T-helper 1 cell (primary cell): Measurements from ENCODE around the gene LYSMD2.

Experiments
- DNase-seq, 5 donors: peaks; one replicate each; pipeline ENCODE4 v3.0.0-alpha.2; 2012 to 2020

Gene LYSMD2

DNA sequence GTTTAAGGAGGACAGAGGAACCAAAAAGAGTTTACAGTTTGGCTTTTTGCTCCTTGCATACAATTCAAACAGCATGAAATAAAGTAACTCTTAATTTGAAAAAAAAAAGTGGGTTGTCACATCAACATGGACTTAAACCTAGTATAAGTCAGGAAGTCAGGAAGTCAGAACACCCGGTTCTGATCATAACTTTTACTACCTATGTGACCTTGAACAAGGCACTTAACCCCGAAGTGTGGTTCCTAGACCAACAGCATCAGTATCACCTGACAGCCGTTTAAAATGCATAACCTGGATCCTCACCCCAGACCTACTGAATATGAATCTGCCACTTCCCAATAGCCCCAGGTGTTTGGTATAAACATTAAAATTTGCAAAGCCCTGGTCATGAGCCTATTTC, 18.7 kb downstream of the LYSMD2 start:
- DNase-seq, result no peak

DNA sequence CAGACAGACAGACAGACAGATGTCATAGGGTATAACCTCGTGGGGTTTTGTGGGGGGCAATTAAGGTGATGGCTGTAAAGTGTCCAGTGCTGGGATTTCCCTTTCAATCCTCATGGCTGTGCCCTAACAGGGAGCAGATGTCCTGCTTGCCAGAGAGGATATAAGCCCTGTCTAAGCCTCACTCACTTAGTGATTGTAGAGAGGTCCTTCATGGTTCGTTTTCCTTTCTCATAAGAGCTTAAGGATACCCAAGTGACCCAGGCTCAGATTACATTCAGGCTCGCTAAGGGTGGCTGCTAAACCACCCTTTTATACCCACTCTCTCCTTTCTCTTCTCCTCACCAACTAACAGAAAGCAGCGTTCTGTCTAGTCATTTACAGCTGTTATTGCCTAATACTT, 19.2 kb downstream of the LYSMD2 start:
- DNase-seq, result no peak

DNA sequence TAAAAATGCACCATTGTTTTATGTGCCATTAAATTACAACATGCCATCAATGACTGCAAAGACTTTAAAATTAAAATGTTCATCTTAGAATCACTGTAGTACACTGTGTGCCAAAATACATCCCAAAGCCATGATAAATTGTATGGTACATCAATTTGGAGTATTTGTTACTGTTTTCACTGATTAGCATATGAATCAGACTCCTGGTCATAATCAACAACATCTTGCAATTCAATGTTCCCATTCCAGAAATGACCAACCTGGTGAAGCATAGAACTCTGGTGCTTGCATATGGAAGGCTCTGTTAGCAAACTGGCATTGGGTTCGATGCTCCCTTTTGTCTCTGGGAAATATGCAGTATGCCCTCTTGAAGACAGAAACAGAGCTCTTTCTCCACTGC, 22.5 kb downstream of the LYSMD2 start:
- no peak for DNase-seq

DNA sequence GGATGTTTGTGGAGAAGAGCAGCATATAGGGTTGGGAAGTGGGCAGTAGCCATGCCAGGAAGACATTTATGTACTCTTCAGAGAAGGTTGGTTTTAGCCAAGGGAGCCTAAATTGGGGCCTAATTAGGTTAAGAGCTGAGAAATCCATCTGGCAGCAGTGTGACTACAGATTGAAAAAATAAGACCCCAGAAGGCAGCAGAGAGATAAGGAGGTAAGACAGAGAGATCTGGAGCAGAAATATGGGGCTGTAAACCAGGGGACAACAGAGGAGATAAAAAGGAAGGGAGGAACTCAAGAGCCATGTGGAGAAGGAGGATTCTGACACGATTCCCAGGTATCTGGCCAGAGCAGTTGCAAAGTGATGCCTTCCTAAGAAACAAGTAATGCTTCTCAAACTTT, 23.3 kb downstream of the LYSMD2 start:
- no peak for DNase-seq

DNA sequence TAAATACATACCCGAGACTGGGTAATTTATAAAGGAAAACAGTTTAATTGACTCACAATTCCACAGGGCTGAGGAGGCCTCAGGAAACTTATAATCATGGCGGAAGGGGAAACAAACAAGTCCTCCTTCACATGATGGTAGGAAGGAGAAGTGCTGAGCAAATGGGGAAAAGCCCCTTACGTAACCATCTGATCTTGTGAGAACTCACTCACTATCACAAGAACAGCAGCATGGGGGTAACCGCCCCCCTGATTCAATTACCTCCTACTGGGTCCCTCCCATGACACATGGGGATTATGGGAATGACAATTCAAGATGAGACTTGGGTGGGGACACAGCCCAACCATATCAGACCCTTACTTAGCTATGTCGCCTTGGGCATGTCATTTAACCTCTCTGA, 28.4 kb downstream of the LYSMD2 start:
- no peak for DNase-seq

DNA sequence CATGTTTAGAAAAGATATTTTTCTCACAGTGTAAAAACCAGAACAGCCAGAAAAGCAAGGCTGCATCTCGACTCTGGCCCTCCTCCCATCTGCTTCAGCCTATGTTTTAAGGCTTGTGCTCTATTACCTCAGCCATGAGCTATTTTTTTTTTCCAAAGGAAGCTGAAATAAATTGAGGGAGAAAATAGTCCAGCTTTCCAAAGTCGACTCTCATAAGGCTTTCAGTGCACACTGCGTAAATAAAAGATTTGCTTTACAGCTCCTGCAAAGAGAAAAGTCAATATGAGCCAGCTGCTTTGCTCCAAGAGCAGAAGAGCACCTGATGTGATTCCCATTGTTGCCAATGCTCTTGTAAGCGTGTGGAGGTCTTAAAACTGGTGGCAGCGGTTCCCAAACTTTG, 29.4 kb downstream of the LYSMD2 start:
- DNase-seq, result no peak

DNA sequence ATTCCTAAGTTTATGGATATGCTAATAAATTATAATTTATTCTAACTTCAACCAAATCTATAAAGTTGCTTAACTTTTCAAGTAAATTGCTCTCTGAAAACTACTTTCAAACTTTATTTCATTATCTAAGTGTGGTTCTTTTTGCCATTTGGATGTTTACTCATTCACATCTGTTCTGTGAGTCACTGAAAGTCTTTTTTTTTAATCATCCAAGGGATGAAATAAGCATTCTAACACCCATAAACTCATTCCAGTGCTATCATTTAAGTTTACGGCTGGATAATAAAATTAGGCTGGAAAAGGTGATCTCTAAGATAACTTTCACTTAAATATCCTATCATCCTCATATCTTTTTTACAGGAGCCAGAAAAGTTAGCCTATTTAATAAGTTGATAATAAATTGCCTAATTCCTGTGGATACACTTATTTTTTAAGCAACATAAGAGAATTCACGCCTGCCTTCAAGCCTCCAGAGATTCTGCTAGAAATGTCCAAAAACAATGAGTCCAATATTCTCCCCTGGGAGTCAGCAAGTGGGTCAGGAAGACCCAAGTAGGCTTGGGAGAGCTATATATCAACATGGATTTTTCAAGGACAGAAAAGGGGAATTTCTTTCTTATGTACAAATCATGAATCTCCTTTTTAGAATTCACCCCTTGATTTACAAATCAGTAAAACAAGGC, 30.4 kb downstream of the LYSMD2 start:
- no peak for DNase-seq

DNA sequence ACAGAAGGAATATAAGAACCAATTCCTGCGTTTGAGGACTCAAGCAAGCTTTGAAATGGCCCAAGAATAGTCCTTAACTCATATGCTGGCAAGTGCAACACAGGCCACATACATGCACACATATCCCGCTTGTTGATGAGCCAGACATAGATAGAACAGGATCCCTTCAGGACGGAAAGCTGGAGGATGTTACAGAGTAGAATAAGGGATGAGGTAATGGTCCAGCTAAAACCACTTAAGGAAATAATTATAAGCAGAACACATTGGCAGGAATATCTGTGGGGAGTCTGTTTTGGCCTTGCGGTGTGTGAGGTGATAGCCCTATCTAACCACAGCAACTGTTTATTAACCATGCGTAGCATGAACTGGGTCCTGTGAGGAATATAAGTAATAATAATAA, 31.2 kb downstream of the LYSMD2 start:
- no peak for DNase-seq

DNA sequence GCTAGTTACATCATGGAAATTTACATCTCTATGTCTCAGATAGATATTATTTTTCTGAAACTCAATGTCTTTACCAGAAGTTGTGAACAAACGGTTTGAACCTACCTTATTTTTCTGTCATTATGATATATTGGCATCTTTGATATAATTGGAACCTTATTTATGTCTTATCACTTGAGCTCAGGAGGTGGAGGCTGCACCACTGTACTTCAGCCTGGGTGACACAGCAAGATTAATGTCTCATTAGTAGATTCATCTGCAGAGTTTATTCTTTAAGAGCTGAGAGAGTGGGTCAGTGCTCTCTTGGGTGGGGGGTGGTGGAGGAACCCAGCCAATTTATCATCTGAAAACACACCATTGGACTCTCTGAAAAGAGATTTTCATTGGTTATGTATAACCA, 34.7 kb downstream of the LYSMD2 start:
- DNase-seq, result no peak

DNA sequence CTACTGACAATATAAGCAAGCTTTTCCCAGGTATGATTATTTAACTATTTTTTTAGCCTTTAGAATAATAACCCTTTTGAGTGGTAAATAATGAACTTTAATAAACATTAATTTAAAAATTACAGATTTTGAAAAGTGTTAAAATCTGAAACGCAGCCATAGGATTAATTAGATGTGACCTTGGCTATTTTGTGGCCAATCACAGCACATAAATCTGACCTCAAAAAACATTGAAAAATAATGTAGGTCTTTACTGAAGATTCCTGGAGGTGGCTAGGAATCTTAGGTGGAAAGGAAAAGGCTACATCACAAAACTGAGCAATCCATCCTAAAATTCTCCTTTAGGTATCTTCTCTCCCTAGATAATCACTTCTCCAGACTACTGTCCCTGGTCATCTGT, 38.1 kb downstream of the LYSMD2 start:
- no peak for DNase-seq

DNA sequence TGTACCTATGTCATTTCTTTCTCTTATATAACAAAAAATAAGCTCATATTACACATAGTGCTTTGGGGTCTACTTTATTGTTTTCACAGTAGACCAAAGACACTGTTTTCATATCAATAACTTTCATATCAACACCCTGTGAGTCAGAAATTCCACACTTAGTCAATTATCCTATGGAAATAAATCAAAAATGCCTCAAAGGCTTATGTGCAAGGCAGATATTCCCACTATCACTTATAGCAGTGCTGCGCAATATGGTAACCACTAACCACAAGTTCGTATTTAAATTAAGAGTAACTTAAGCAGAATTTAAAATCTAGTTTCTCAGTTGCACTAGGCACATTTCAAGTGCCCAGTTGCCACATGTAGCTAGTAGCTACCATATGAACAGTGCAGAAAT, 40.3 kb downstream of the LYSMD2 start:
- DNase-seq, result no peak

DNA sequence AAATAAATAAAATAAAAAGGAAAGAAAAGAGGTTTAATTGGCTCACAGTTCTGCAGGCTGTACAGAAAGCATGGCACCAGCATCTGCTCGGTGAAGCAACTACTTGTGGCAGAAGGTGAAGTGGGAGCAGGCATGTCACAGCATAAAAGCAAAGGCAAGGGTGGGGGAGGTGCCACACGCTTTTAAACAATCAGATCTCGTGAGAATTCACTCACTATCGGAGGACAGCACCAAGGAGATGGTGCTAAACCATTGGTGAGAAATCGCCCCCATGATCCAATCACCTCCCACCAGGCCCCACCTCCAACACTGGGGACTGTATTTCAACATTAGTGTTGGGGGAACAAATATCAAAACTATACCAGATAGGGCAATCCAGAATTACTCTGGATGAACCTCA, 40.9 kb downstream of the LYSMD2 start:
- DNase-seq, result no peak

DNA sequence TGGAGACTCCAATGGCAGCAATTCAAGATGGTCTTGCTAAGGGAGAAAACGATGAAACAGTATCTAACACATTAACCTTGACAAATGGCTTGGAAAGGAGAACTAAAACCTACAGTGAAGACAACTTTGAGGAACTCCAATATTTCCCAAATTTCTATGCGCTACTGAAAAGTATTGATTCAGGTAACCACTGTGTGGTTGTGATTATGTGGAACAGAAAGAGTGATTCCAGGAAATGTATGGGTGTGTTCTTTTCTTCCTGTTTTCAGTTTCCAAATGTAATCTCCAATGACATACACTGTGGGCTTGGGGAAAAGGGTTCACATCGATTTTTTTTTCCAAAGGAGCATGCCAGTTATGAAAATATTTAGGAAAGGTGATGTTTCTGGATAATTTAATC, 45.3 kb downstream of the LYSMD2 start:
- no peak for DNase-seq

DNA sequence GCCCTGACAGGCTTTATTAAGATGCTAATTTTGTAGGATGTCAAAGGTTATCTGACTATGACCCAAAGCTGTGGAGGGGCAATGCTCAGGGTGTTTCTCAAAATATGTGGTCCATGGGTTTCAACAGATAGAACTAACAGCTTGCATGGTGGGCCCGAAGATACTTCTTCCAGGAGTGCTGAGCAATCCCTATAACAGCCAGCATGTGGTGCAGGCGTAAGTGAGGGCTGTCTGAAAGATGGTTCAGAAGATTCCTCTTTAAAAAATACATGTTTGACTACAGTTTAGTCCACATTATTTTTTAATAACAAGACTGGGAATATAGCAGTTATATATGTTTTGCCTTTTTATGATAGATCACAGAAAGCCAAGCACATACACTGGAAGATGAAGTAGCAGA, 48.6 kb downstream of the LYSMD2 start:
- no peak for DNase-seq

DNA sequence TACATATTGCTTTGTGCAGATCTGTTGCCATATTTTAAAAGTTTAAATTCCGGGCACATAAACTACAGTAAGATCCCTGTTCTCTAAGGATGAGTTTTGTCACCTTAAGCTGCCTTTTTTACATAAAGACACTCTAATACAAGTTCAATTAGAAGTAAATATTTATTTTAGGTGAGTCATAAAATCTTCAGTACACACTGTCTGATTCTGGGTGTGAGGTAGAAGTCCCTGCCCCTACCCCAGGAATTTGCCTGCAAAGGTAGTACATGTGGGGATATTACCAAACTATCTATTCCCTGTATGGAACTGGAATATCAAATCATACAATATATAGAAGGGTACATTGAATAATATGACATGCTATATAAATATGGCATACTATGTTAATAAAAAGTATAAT, 49.9 kb downstream of the LYSMD2 start:
- no peak for DNase-seq

DNA sequence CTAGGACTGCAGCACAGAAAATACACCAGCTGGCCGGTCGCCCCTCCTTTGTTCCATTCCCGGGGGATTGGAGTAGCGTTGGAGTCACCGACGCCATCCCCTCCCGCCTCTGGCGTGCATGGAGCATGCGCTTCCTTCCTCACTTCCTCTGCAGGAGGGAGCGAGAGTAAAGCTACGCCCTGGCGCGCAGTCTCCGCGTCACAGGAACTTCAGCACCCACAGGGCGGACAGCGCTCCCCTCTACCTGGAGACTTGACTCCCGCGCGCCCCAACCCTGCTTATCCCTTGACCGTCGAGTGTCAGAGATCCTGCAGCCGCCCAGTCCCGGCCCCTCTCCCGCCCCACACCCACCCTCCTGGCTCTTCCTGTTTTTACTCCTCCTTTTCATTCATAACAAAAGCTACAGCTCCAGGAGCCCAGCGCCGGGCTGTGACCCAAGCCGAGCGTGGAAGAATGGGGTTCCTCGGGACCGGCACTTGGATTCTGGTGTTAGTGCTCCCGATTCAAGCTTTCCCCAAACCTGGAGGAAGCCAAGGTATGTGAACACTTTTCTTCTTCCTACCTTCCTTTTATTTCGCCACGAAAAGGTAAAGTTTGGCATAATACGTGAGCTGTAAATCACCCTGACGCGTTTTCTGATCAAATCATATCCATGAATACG, 56.0 kb downstream of the LYSMD2 start, which contains the start of gene SCG3:
TSS of gene SCG3 (plus strand) at position 201 of the 661 bp plus-strand sequence. CDS start at position 454, 253 bp downstream.
- peak; percentile 15 to 37 (median 36) for DNase-seq

DNA sequence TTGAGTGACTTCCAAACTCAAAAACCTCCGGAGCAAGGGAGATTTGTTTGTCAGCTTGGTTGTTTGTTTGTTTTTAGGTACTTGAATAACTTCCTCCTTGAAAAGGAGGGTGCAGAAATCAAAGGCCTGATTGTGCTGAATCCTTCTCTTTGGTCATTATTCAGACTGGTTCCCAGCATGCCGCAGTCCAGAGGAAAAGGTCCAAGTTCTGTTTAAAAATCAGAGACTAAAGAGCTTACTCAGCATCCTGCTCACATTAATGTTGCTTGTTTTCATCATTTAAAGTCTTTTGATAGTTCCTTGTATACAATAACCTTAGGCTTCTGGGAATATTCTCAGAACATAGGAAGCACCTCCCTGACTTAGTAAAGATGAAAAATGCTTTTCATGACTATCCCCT, 57.1 kb downstream of the LYSMD2 start:
- DNase-seq, result no peak

DNA sequence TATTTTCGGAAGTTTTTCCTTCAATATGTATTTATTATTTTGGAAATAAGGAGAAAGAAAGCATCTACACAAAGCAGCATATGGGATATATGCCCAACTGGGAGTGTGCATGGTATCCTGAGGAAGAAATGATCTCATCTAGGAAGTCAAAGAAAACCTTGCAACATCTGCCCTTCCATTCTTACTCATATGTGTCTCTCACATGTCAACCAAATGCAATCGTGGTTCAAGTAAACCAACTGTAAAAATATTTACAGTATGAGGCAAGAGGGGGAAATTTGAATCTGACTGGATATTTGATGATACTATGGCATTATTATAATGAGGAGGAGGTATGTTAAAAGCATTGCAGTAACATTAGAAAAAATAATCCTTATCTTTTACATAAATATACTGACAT, 59.4 kb downstream of the LYSMD2 start:
- no peak for DNase-seq

DNA sequence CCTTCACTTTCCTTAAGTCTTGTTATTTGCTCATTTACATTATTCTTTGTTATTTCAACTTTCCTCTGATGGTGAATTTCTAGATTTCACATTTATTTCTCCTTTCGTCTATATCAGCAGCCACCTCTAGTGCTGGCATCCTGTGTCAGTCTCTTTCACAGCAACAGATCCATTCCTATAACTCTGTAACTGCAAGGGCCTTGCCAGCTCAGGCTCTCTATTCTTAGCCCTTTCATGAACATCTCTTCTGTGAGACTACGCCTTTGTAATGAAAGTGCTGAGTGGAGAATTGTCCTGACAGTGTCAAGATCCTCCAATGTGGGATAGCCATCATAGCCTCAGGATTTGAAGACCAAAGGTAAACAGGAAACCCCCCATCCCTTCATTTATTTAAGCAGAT, 60.0 kb downstream of the LYSMD2 start:
- DNase-seq, result no peak

DNA sequence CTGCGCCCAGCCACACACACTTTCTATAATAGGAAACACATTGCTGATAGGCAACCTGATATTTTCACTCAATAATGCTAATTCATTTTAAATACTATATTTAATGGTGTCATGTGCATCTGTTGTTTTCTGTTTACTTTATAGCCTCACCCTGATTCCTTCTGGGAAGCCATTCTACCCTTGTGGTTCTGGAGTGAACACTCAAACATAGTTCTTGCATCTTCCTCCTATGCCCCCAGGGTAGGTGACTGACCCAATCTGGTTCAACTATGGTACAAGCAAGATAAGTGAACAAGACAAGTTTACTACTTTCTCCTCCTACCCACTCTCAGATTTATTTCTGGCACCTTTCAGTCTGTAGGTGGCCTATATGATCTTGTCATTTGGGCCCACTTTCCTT, 60.4 kb downstream of the LYSMD2 start:
- no peak for DNase-seq

DNA sequence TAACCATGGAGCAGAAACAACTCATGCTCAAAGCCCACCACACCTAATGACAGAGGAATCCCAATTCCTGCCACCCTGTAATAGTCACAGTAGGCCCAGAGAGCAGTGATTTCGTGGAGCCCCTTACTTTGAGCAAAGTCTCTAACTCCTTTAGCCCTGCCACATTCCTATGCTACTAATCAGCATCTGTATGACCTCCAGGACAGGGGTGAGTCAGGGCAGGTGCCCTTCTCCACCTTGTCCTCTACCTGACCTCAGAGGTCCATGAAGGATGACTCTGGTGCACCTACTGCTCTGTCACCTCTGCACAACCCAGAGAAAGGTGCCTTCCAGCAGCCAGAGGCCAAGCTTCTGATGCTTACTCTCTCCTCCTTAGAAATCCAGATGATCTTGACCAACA, 62.2 kb downstream of the LYSMD2 start:
- DNase-seq, result no peak
